ENCODE measurements around the gene S100A12.

DNA sequence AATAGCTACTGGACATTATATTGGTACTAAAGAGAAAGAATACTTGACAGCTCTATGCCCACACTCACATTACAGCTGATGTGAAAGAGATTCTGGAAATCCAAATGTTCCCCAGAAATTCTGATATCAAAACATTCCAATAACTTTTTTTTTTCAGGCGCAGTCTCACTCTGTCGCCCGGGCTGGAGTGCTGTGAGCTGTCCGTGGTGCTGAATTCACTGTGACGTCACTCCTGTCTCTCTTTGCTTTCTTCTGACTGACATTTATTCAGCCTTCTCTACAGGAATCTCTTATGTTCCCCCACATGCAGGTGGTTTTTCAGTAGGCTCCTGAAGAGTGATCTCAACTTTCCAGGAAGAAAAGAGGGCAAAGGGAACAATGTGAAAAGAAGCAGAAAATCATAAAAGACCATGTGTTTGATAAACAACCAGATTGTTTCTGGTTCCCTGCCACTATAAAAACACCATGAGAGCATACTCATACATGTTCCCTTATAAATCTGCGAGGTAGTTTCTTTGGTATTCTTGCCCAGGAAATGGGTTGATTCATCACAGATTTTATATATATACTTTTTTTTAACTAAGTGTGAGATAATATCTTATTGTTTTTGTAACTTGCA lies 47.1 kb upstream of the S100A12 start:
- TF ChIP-seq, protein P1, sequence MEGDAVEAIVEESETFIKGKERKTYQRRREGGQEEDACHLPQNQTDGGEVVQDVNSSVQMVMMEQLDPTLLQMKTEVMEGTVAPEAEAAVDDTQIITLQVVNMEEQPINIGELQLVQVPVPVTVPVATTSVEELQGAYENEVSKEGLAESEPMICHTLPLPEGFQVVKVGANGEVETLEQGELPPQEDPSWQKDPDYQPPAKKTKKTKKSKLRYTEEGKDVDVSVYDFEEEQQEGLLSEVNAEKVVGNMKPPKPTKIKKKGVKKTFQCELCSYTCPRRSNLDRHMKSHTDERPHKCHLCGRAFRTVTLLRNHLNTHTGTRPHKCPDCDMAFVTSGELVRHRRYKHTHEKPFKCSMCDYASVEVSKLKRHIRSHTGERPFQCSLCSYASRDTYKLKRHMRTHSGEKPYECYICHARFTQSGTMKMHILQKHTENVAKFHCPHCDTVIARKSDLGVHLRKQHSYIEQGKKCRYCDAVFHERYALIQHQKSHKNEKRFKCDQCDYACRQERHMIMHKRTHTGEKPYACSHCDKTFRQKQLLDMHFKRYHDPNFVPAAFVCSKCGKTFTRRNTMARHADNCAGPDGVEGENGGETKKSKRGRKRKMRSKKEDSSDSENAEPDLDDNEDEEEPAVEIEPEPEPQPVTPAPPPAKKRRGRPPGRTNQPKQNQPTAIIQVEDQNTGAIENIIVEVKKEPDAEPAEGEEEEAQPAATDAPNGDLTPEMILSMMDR (IDR thresholded peaks at IDR 0.05) = no peak
- TF ChIP-seq, protein P2, sequence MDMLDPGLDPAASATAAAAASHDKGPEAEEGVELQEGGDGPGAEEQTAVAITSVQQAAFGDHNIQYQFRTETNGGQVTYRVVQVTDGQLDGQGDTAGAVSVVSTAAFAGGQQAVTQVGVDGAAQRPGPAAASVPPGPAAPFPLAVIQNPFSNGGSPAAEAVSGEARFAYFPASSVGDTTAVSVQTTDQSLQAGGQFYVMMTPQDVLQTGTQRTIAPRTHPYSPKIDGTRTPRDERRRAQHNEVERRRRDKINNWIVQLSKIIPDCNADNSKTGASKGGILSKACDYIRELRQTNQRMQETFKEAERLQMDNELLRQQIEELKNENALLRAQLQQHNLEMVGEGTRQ (IDR thresholded peaks at IDR 0.05; ENCODE audit: borderline replicate concordance, low read depth, low read length) = no peak
- TF ChIP-seq JUND (IDR thresholded peaks at IDR 0.05) (no peak), TEAD4 (IDR thresholded peaks at IDR 0.05; ENCODE audit: borderline replicate concordance, insufficient read depth) (no peak), TCF12 (IDR thresholded peaks at IDR 0.05) (no peak)

Measured in SK-N-SH (cell line).